ENCODE data around the gene BABAM2. TPM values are rescaled to one million over a fixed set of nuclear protein-coding genes. Genes with fewer than 3 reads are reported as not detected.

The BABAM2 gene
- total and polyA plus RNA-seq, 10 of the 15 experiments (the other 5 are each of a cell fraction or from before 2014, with no cell fraction given) = 30.7 to 59.9 (median 44.5) TPM

DNA sequence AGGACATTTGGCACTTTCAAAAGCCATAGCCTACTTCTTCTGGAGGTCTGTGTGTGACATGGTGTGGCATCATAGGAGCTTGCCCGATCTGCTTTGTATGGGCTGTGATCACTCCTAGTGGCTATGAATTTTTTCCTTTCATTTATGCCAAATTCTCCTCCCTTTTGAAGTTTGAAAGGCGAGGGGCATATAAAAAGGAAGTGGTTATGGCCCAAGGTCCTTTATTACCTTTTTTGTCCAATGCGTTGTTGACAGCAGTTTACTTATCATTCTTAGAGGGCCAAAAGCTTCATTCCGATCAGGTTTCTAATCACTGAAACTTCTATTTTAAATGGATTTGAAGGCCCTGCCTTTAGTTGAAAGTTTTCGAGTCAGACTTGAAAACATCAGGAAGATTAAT is 277.8 kb downstream of the BABAM2 start:
- intact Hi-C loops (cut with micrococcal nuclease; ENCODE audit: unreplicated experiment) = no loop called here

More for the DNA sequence above, 277.8 kb downstream of the BABAM2 start:
- ChIA-PET SMC1A (ENCODE audit: uncharacterized antibody, unreplicated experiment) (no interaction called here), POLR2A (no interaction called here), RAD21 (ENCODE audit: unreplicated experiment) (no interaction called here), CTCF (interaction anchor here (0.8 to 1.6 kb wide), 2 partner anchors 24 to 414 kb away, joined by 3 to 4 read pairs; no protein-coding TSS in a partner anchor)
- FAIRE-seq (no peak), DNase-seq (ENCODE audit: low read depth, low spot score) (no peak), ATAC-seq (no peak)
- Histone ChIP-seq H3K79me2 (ENCODE audit: control insufficient read depth, insufficient read depth, low read length) (no peaks in the 10 kb centered on the region), H3K27ac (ENCODE audit: control insufficient read depth, insufficient read depth) (no peak overlapping the region), H3K9ac (ENCODE audit: control insufficient read depth, insufficient read depth, low read length) (no peak overlapping the region), H3K4me2 (ENCODE audit: control insufficient read depth, insufficient read depth) (no peak overlapping the region), H3K9me3 (replicated peaks; ENCODE audit: control insufficient read depth, insufficient read depth, low read length) (no peaks in the 10 kb centered on the region), H2AFZ (ENCODE audit: control insufficient read depth, low read depth, low read length) (no peak overlapping the region), H3K4me3 (no peak overlapping the region), H3K4me1 (ENCODE audit: control insufficient read depth, insufficient read depth, low read length) (no peaks in the 10 kb centered on the region), H4K20me1 (ENCODE audit: control insufficient read depth, insufficient read depth) (no peaks in the 10 kb centered on the region), H3K27me3 (replicated peaks in 1 of 2; ENCODE audit: control insufficient read depth in 2 of 2, insufficient read depth in 2 of 2, low read length in 1 of 2) (no peaks in the 10 kb centered on the region), H3K36me3 (ENCODE audit: control insufficient read depth in 2 of 2, insufficient read depth in 2 of 2, low read length in 1 of 2) (no peaks in the 10 kb centered on the region)
- in situ Hi-C loops (cut with MboI) = no loop called here
- no peak for TF ChIP-seq SPI1 (IDR thresholded peaks at IDR 0.05; ENCODE audit: borderline replicate concordance, insufficient read depth, low read depth, low read length)
- no peak for TF ChIP-seq SMARCA5 (IDR thresholded peaks at IDR 0.05)
- TF ChIP-seq RB1 (IDR thresholded peaks at IDR 0.05; ENCODE audit: borderline replicate concordance) = no peak
- TF ChIP-seq RAD51 (IDR thresholded peaks at IDR 0.05) = no peak
- no peak for TF ChIP-seq TARDBP (IDR thresholded peaks at IDR 0.05; ENCODE audit: borderline replicate concordance)
- TF ChIP-seq NR2C1 (IDR thresholded peaks at IDR 0.05) = no peak
- TF ChIP-seq, protein P1, sequence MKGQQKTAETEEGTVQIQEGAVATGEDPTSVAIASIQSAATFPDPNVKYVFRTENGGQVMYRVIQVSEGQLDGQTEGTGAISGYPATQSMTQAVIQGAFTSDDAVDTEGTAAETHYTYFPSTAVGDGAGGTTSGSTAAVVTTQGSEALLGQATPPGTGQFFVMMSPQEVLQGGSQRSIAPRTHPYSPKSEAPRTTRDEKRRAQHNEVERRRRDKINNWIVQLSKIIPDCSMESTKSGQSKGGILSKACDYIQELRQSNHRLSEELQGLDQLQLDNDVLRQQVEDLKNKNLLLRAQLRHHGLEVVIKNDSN (IDR thresholded peaks at IDR 0.05; ENCODE audit: borderline replicate concordance, extremely low read length, insufficient read depth, low read depth, low read length) = no peak
- TF ChIP-seq ETV6 (conservative IDR thresholded peaks at IDR 0.05 in 1 of 2, IDR thresholded peaks at IDR 0.05 in 1 of 2; ENCODE audit: borderline replicate concordance in 1 of 2, low read depth in 1 of 2) = no peak
- no peak for TF ChIP-seq SIN3A (IDR thresholded peaks at IDR 0.05; ENCODE audit: low read depth, low read length)
- TF ChIP-seq FOS (IDR thresholded peaks at IDR 0.05; ENCODE audit: borderline replicate concordance, extremely low read depth, insufficient read length) = no peak
- TF ChIP-seq, protein P2, sequence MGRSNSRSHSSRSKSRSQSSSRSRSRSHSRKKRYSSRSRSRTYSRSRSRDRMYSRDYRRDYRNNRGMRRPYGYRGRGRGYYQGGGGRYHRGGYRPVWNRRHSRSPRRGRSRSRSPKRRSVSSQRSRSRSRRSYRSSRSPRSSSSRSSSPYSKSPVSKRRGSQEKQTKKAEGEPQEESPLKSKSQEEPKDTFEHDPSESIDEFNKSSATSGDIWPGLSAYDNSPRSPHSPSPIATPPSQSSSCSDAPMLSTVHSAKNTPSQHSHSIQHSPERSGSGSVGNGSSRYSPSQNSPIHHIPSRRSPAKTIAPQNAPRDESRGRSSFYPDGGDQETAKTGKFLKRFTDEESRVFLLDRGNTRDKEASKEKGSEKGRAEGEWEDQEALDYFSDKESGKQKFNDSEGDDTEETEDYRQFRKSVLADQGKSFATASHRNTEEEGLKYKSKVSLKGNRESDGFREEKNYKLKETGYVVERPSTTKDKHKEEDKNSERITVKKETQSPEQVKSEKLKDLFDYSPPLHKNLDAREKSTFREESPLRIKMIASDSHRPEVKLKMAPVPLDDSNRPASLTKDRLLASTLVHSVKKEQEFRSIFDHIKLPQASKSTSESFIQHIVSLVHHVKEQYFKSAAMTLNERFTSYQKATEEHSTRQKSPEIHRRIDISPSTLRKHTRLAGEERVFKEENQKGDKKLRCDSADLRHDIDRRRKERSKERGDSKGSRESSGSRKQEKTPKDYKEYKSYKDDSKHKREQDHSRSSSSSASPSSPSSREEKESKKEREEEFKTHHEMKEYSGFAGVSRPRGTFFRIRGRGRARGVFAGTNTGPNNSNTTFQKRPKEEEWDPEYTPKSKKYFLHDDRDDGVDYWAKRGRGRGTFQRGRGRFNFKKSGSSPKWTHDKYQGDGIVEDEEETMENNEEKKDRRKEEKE (IDR thresholded peaks at IDR 0.05) = no peak
- no peak for TF ChIP-seq SIX5 (IDR thresholded peaks at IDR 0.05; ENCODE audit: low read depth, low read length, severe bottlenecking)
- no peak for TF ChIP-seq SREBF2 (IDR thresholded peaks at IDR 0.05; ENCODE audit: low read length)
- no peak for TF ChIP-seq HCFC1 (IDR thresholded peaks at IDR 0.05; ENCODE audit: low read length)
- no peak for TF ChIP-seq EZH2 (IDR thresholded peaks at IDR 0.05; ENCODE audit: borderline replicate concordance, control insufficient read depth, low read depth, low read length)
- TF ChIP-seq, protein P3, sequence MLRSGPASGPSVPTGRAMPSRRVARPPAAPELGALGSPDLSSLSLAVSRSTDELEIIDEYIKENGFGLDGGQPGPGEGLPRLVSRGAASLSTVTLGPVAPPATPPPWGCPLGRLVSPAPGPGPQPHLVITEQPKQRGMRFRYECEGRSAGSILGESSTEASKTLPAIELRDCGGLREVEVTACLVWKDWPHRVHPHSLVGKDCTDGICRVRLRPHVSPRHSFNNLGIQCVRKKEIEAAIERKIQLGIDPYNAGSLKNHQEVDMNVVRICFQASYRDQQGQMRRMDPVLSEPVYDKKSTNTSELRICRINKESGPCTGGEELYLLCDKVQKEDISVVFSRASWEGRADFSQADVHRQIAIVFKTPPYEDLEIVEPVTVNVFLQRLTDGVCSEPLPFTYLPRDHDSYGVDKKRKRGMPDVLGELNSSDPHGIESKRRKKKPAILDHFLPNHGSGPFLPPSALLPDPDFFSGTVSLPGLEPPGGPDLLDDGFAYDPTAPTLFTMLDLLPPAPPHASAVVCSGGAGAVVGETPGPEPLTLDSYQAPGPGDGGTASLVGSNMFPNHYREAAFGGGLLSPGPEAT (IDR thresholded peaks at IDR 0.05; ENCODE audit: low read depth) = no peak
- no peak for TF ChIP-seq ZBED1 (IDR thresholded peaks at IDR 0.05; ENCODE audit: borderline replicate concordance)
- 89% methylated on average over 5 of the region's 5 CpGs for WGBS (ENCODE audit: insufficient coverage, insufficient replicate concordance, low lambda C conversion rate, missing lambda C conversion rate)
- no TSS peak for BruUV-seq (replicated peaks)
